GM10266 (cell line): ENCODE measurements around the gene PEG3.

Experiments
- DNase-seq: peaks from one replicate; pipeline ENCODE4 v3.0.0; 2012; ENCODE audit errors: extremely low spot score
- TF ChIP-seq, protein P1 (sequence below): IDR thresholded peaks from 2 replicates; pipeline ENCODE4 v1.5.1; 2012; ENCODE audit warnings: mild to moderate bottlenecking, low read depth; ENCODE audit not compliant: control insufficient read depth, insufficient read depth; ENCODE audit errors: missing control alignments

Gene PEG3

DNA sequence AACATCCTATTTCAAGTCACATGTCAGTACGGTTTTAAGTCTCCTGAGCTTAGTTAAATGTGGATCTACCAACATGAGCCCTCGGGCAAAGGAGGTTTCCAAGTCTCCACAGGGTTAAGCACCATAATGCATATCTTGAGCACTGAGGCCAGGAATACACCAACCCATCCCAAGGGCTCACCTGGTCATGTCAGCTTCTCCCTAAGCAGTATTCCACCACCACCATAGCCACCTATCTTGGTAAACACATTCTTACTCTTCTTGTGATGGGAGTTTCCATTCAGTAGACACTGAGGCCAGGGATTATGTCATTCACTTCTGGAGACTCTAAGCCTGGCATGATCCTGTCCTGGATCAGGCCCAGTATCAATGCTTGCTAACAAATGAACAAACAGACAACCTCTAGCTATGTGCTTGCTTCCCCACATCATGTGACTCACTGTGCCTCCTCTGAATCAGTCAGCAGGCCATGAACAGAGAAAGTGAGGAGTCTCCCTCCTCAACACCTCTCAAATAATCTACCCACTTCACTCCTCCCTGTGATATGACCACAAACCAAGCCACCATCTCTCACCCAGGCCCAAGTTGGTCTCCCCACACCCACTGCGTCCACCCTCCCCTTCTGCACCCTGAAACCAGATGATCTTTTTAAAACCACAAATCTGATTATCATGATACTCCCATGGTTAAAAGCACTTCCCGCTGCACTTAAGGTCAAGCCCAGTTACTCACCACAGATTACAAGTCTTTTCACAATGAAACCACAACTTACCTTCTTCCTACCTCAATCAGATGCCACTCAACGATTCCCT, 5.8 kb downstream of the PEG3 start:
- DNase-seq: no peak
- TF ChIP-seq, protein P1, sequence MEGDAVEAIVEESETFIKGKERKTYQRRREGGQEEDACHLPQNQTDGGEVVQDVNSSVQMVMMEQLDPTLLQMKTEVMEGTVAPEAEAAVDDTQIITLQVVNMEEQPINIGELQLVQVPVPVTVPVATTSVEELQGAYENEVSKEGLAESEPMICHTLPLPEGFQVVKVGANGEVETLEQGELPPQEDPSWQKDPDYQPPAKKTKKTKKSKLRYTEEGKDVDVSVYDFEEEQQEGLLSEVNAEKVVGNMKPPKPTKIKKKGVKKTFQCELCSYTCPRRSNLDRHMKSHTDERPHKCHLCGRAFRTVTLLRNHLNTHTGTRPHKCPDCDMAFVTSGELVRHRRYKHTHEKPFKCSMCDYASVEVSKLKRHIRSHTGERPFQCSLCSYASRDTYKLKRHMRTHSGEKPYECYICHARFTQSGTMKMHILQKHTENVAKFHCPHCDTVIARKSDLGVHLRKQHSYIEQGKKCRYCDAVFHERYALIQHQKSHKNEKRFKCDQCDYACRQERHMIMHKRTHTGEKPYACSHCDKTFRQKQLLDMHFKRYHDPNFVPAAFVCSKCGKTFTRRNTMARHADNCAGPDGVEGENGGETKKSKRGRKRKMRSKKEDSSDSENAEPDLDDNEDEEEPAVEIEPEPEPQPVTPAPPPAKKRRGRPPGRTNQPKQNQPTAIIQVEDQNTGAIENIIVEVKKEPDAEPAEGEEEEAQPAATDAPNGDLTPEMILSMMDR: no peak

DNA sequence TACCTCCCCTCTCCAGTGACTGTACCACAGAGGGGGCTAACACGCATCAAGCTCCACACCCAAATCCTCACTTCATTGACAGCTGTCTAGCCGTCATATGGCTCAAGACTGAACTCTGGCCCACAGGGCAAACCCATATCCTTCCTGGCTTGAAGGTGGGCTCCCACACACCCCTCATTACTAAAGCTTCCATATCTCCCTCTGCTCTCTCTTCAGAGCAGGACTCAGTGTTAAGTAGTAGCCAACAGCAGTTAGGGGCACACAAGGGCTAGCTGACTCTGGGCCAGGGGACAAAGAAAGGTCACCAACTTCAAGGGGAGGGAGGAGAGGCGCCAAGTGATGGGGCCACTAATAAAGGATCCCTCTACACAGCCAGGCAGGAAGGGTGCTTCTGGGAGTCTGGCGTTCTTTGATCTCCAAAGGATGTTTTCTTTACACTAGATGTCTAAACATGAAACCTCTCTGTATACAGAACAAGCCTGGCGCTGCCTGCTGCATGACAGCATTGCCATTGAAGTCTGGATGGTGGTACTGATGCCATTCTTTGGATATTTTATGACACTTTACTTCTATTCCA, 8.1 kb downstream of the PEG3 start:
- DNase-seq: no peak
- TF ChIP-seq, protein P1: no peak

DNA sequence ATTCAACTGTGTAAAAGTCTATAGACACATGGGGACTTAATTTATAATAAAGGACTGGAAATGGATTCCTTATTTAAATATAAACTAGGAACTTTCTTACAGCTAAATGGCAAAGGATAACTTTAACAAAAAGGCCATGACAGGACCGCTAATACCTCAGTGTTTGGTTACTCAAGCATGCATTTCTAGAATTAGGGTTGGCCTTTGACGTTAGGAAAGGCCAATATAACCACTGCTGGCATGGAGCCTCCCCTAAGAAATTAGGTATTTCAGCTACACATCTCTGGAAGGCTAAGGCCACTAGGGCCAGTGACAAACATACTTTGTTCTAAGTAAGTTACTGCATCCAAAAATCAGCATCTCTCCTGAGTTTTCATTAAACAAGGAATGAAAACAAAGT, 9.3 kb downstream of the PEG3 start:
- TF ChIP-seq, protein P1: no peak
- no peak for DNase-seq

DNA sequence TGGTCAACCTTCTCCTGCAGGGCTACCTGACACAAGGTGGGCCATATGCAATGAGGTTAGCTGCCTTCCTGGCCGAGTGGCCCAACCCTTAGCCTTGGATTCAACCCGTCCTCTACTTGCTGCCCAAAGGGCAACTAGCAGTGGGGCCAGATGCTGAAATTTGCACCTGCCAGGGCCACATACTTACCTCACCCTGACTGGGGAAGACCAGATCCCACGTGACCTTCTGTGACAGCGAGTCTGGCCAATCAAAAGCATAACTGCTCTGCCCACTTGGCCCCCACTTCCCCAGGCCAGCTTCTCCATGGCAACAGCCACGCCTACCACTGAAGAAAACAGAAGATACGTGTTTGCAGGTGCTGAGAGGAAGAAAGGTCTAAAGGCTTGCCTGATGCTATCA, 10.9 kb downstream of the PEG3 start:
- DNase-seq: no peak
- TF ChIP-seq, protein P1: no peak

- TF ChIP-seq, protein P1: no peak
Observed at GRCh38 chr19:56827708-56828107, 12.8 kb downstream of the PEG3 start.

GRCh38 chr19:56823956-56824355, 16.6 kb downstream of the PEG3 start:
- TF ChIP-seq, protein P1: no peak

More at GRCh38 chr19:56827708-56828107, 12.8 kb downstream of the PEG3 start:
- no peak for DNase-seq

GRCh38 chr19:56823417-56823816, 17.1 kb downstream of the PEG3 start:
- TF ChIP-seq, protein P1: no peak
- DNase-seq: no peak

More at GRCh38 chr19:56823956-56824355, 16.6 kb downstream of the PEG3 start:
- DNase-seq: no peak
